Measurements from ENCODE around the gene STAP2. TPM values are rescaled to one million over a fixed set of nuclear protein-coding genes. Genes with fewer than 3 reads are reported as not detected.

Gene STAP2
- total and polyA plus RNA-seq, 2 donors (not counting 3 experiments of a cell fraction or from before 2014, with no cell fraction given), result 12.2 to 21.7 TPM

- POLR2A ChIA-PET, result no interaction called here
- Histone ChIP-seq H3K9me1 (replicated peaks; ENCODE audit: control insufficient read depth, extremely low read depth, insufficient read depth, low read length) (no peaks in the 10 kb centered on the region), H3K79me2 (ENCODE audit: control insufficient read depth, insufficient read depth, low read length) (no peaks in the 10 kb centered on the region), H3K4me1 (ENCODE audit: control insufficient read depth, extremely low read depth, insufficient read depth, low read length) (no peaks in the 10 kb centered on the region), H3K4me3 (replicated peaks in 1 of 3; ENCODE audit: insufficient read depth in 1 of 3, low read depth in 1 of 3, low read length in 3 of 3) (no peak overlapping the region), H3K36me3 (ENCODE audit: control insufficient read depth in 2 of 2, extremely low read depth in 1 of 2, insufficient read depth in 2 of 2, low read length in 2 of 2) (peaks cover 0 to 8% of the 10 kb centered on the region in 2 experiments), H3K27me3 (ENCODE audit: control insufficient read depth in 2 of 2, insufficient read depth in 2 of 2, low read length in 2 of 2) (no peaks in the 10 kb centered on the region), H3K27ac (ENCODE audit: insufficient read depth, low read depth, low read length) (no peak overlapping the region), H3K9ac (replicated peaks; ENCODE audit: extremely low read depth, insufficient read depth, low read length) (no peak overlapping the region), H4K20me1 (replicated peaks; ENCODE audit: control insufficient read depth, extremely low read depth, insufficient read depth, low read length) (no peaks in the 10 kb centered on the region), H2AFZ (ENCODE audit: low read depth, low read length) (no peak overlapping the region), H3K4me2 (ENCODE audit: insufficient read depth, low read length) (no peak overlapping the region), H3K9me3 (replicated peaks; ENCODE audit: control insufficient read depth, insufficient read depth, low read length) (no peaks in the 10 kb centered on the region)
- TF ChIP-seq JUN (IDR thresholded peaks at IDR 0.05; ENCODE audit: borderline replicate concordance, insufficient read depth, insufficient read length, low read depth) (no peak), MAX (IDR thresholded peaks at IDR 0.05; ENCODE audit: insufficient read depth, insufficient read length) (no peak), FOS (IDR thresholded peaks at IDR 0.05; ENCODE audit: borderline replicate concordance, insufficient read depth, low read length) (no peak), CTCF (IDR thresholded peaks at IDR 0.05; ENCODE audit: extremely low read depth in 1 of 2, insufficient read depth in 1 of 2, low read depth in 1 of 2, low read length in 2 of 2) (no peak), GATA2 (IDR thresholded peaks at IDR 0.05; ENCODE audit: insufficient read depth, insufficient read length, low read depth, low read length) (no peak), POLR2A (IDR thresholded peaks at IDR 0.05; ENCODE audit: low read depth, low read length) (no peak), POLR2AphosphoS5 (IDR thresholded peaks at IDR 0.05; ENCODE audit: insufficient read depth, low read depth, low read length) (no peak), EZH2 (IDR thresholded peaks at IDR 0.05; ENCODE audit: borderline replicate concordance, low read depth, low read length, severe bottlenecking) (no peak), MYC (IDR thresholded peaks at IDR 0.05; ENCODE audit: low read depth, low read length) (no peak)
- CTCF ChIA-PET, result interaction anchor here (1.1 to 1.3 kb wide), 2 partner anchors 24 to 38 kb away, joined by 3 read pairs; no protein-coding TSS in a partner anchor
- BruUV-seq (replicated peaks), result no TSS peak
- dilution Hi-C loops (cut with MboI; ENCODE audit: extremely low pct_ligation_motif_present, low sequenced_read_pairs) (no loop called here), intact Hi-C loops (cut with micrococcal nuclease) (loop anchor here (10.0 kb wide), 1 partner anchor 861 kb away; no protein-coding TSS in a partner anchor)
- FAIRE-seq (no peak), DNase-seq (ENCODE audit: low read depth, low spot score) (no peak)
Measured at GRCh38 chr19:4313847-4314490, 24.7 kb downstream of the STAP2 start.
